HFFc6 (cell line): ENCODE measurements around the gene CHN1. TPM values are rescaled to one million over a fixed set of nuclear protein-coding genes. Genes with fewer than 3 reads are reported as not detected.

Experiments used
- DNase-seq: peaks from one replicate; pipeline ENCODE4 v3.0.0-alpha.2; 2018
- H3K27ac Mint-ChIP-seq: 2 replicates; pipeline ENCODE4 v1.8.0; 2020; ENCODE audit warnings: mild to moderate bottlenecking, mixed read lengths
- H3K27me3 Mint-ChIP-seq: 2 replicates; pipeline ENCODE4 v1.8.0; 2021; ENCODE audit warnings: mild to moderate bottlenecking, moderate library complexity, mixed read lengths; ENCODE audit not compliant: insufficient read depth
- H3K36me3 Mint-ChIP-seq: 2 replicates; pipeline ENCODE4 v1.8.0; 2021; ENCODE audit warnings: low read depth, mixed read lengths
- H3K4me1 Mint-ChIP-seq: 2 replicates; pipeline ENCODE4 v1.8.0; 2020; ENCODE audit warnings: low read depth, mixed read lengths
- H3K4me3 Mint-ChIP-seq: 2 replicates; pipeline ENCODE4 v1.8.0; 2020; ENCODE audit warnings: mild to moderate bottlenecking, moderate library complexity, mixed read lengths
- H3K9me3 Mint-ChIP-seq: 2 replicates; pipeline ENCODE4 v1.8.0; 2020; ENCODE audit warnings: mild to moderate bottlenecking, mixed read lengths
- CTCF ChIP-seq: fragments of 200-600 bp; sonication (generic); IDR thresholded peaks from 2 replicates; pipeline ENCODE4 v1.5.0; 2021; ENCODE audit warnings: antibody characterized with exemption, mild to moderate bottlenecking
- total RNA-seq, 6 experiments: library from RNA; stranded (reverse); fragmentation: NEBNext Ultra II Directional; extraction: Animal tissue kit (Norgen Biotek cat#: 25700); gene quantifications; 2 replicates in 1 of 6; 3 replicates in 5 of 6; pipeline ENCODE4 v1.2.3, GENCODE V29; 2021

Gene CHN1
- total RNA-seq, 6 experiments from 2014 or later, result 85.5 to 104 (median 97.2) TPM

GRCh38 chr2:174764280-174765255 lies 240.6 kb downstream of the CHN1 start, which contains the start of gene CHRNA1:
CHRNA1 (minus strand) TSS chr2:174764472; CDS start chr2:174764394, 78 bp downstream.
- peak within 1 kb of the TSS; percentile 37; the same call in 1 of the 2 replicates for H3K4me3 Mint-ChIP-seq
- H3K27me3 Mint-ChIP-seq, result no peaks in the 10 kb centered on the region
- TF ChIP-seq CTCF, result no peak
- H3K36me3 Mint-ChIP-seq, result no peaks in the 10 kb centered on the region
- H3K4me1 Mint-ChIP-seq, result peaks cover 53% of the 10 kb centered on the region
- peak within 1 kb of the TSS; percentile 22; the same call in 1 of the 2 replicates for H3K27ac Mint-ChIP-seq
- H3K9me3 Mint-ChIP-seq, result no peaks in the 10 kb centered on the region
- peak; percentile 40 for DNase-seq

DNA sequence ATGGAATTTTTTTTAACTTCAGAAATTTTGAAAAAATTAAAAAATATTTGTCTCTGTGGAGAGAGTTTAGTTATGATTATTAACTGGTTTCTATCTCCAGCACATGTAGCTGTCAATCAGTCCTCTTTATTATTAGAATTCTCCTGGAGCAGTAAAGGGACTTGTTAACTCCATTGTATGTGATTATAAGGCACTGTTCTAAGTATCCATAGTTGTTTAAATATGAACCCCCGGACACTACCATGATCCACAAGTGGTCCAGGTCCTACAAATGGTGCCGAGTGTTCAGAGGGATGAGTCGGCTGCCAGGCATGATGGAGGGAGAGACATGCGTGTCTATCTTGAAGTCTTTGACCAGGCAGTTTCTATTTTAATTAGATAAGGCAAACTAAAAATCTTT lies 241.4 kb downstream of the CHN1 start:
- Mint-ChIP-seq H3K36me3 (no peaks in the 10 kb centered on the region), H3K4me3 (no peak overlapping the region), H3K9me3 (no peaks in the 10 kb centered on the region), H3K4me1 (peaks cover 53% of the 10 kb centered on the region), H3K27ac (no peak overlapping the region), H3K27me3 (no peaks in the 10 kb centered on the region)
- TF ChIP-seq CTCF, result no peak
- DNase-seq, result no peak

GRCh38 chr2:174762464-174762863 lies 242.7 kb downstream of the CHN1 start:
- no peak for TF ChIP-seq CTCF
- no peak overlapping the region for H3K4me3 Mint-ChIP-seq
- no peaks in the 10 kb centered on the region for H3K9me3 Mint-ChIP-seq
- no peaks in the 10 kb centered on the region for H3K36me3 Mint-ChIP-seq
- no peak for DNase-seq
- H3K27me3 Mint-ChIP-seq, result no peaks in the 10 kb centered on the region
- no peak overlapping the region for H3K27ac Mint-ChIP-seq
- peaks cover 49% of the 10 kb centered on the region for H3K4me1 Mint-ChIP-seq

- H3K4me3 Mint-ChIP-seq, result no peak overlapping the region
- H3K4me1 Mint-ChIP-seq, result peaks cover 46% of the 10 kb centered on the region
- no peak for TF ChIP-seq CTCF
- DNase-seq, result no peak
- H3K27me3 Mint-ChIP-seq, result no peaks in the 10 kb centered on the region
- no peaks in the 10 kb centered on the region for H3K36me3 Mint-ChIP-seq
- no peaks in the 10 kb centered on the region for H3K9me3 Mint-ChIP-seq
- H3K27ac Mint-ChIP-seq, result no peak overlapping the region
Measured at GRCh38 chr2:174761837-174762236, 243.3 kb downstream of the CHN1 start.

- Mint-ChIP-seq H3K9me3 (no peaks in the 10 kb centered on the region), H3K36me3 (no peaks in the 10 kb centered on the region), H3K4me3 (no peak overlapping the region), H3K27me3 (no peaks in the 10 kb centered on the region), H3K27ac (no peak overlapping the region), H3K4me1 (peaks cover 41% of the 10 kb centered on the region)
- no peak for DNase-seq
- TF ChIP-seq CTCF, result no peak
Measured at GRCh38 chr2:174760845-174761473, 244.2 kb downstream of the CHN1 start.
